Gastrocnemius medialis (tissue), 4 donors: ENCODE data around the gene TXNRD2.

Experiments used
- POLR2A ChIP-seq, 2 donors: fragments of 450-650 bp; IDR thresholded peaks; one replicate each; pipeline ENCODE4 v1.6.1; 2017; ENCODE audit warnings: antibody characterized with exemption in 2 of 2, mild to moderate bottlenecking in 2 of 2, moderate library complexity in 2 of 2
- TF ChIP-seq, protein P1 (sequence below), 5 experiments: fragments of 450-650 bp in 3 of 5; fragments of 200-600 bp in 2 of 5; sonication (generic) in 2 of 5; IDR thresholded peaks in 4 of 5; conservative IDR thresholded peaks in 1 of 5; 1 replicate in 4 of 5; 2 replicates in 1 of 5; pipeline ENCODE4 v1.5.1; 2016 to 2019; ENCODE audit warnings: antibody characterized with exemption in 5 of 5, mild to moderate bottlenecking in 3 of 5, moderate library complexity in 3 of 5

DNA sequence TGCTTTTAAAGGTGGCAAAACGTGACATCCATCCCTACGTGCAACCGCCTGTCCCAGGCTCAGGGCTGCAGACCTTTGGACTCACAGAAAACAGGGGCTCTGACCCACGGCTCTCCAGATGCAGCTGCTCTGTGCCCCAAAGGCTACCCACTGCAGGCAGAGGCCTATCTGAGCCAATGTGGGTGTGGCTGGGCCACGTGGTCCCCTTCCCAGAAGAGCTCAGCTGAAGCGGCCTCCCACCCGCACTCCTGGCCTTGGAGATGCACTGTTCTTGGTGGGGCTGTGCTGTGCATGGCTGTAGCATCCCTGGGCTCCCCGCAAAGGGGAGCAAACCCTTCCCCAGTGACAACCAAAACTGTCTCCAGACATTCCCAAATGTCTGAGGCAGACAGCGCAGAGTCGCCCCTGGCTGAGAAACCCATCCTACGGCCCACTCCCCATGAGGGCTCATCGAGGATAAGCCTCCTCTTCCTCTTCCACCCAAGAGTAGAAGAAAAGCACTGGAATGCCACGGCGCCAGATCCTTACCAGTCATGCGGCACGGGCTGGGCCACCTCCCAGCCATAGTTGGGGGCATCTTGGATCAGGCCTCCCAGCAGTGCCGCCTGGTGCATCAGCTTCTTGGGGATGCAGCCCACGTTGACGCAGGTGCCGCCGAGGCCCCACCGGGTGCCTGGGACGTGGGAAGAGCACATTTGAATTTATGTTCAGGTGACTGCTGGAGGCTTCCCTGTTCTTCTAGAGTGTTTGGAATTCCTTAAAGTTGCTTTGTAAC lies 23.1 kb downstream of the TXNRD2 start:
- no peak for TF ChIP-seq POLR2A (IDR thresholded peaks at IDR 0.05)
- TF ChIP-seq, protein P1, sequence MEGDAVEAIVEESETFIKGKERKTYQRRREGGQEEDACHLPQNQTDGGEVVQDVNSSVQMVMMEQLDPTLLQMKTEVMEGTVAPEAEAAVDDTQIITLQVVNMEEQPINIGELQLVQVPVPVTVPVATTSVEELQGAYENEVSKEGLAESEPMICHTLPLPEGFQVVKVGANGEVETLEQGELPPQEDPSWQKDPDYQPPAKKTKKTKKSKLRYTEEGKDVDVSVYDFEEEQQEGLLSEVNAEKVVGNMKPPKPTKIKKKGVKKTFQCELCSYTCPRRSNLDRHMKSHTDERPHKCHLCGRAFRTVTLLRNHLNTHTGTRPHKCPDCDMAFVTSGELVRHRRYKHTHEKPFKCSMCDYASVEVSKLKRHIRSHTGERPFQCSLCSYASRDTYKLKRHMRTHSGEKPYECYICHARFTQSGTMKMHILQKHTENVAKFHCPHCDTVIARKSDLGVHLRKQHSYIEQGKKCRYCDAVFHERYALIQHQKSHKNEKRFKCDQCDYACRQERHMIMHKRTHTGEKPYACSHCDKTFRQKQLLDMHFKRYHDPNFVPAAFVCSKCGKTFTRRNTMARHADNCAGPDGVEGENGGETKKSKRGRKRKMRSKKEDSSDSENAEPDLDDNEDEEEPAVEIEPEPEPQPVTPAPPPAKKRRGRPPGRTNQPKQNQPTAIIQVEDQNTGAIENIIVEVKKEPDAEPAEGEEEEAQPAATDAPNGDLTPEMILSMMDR (IDR thresholded peaks at IDR 0.05 in 4 of 5, conservative IDR thresholded peaks at IDR 0.05 in 1 of 5) = no peak
